OCI-LY1 (cell line): ENCODE data around the gene HDC.

ENCODE experiments used
- H2AFZ ChIP-seq: fragments of 200-600 bp; sonication (generic), shearing (Covaris generic); 2 replicates; pipeline ENCODE4 v1.6.0; 2014; ENCODE audit warnings: antibody characterized with exemption, mild to moderate bottlenecking, low read length
- H3F3A ChIP-seq: fragments of 200-600 bp; sonication (generic), shearing (Covaris generic); 2 replicates; pipeline ENCODE4 v1.6.0; 2014; ENCODE audit warnings: mild to moderate bottlenecking, antibody characterized with exemption, low read length, moderate library complexity; ENCODE audit not compliant: insufficient read depth
- H3K27ac ChIP-seq: fragments of 200-600 bp; sonication (generic); 2 replicates; pipeline ENCODE4 v1.5.1; 2014; ENCODE audit warnings: low read length, mixed run types, mild to moderate bottlenecking, low read depth; ENCODE audit not compliant: poor library complexity, severe bottlenecking
- H3K27me3 ChIP-seq: fragments of 200-600 bp; sonication (generic); 2 replicates; pipeline ENCODE4 v1.6.0; 2014; ENCODE audit warnings: antibody characterized with exemption, mild to moderate bottlenecking, low read length, moderate library complexity; ENCODE audit not compliant: insufficient read depth
- H3K36me3 ChIP-seq: fragments of 200-600 bp; sonication (generic); 2 replicates; pipeline ENCODE4 v1.6.1; 2014; ENCODE audit warnings: mild to moderate bottlenecking, antibody characterized with exemption, low read length, moderate library complexity, mixed read lengths; ENCODE audit not compliant: insufficient read depth
- H3K4me1 ChIP-seq: fragments of 200-600 bp; sonication (generic); 2 replicates; pipeline ENCODE4 v1.5.1; 2014; ENCODE audit warnings: mild to moderate bottlenecking, low read length, moderate library complexity; ENCODE audit not compliant: insufficient read depth, severe bottlenecking
- H3K4me2 ChIP-seq: fragments of 200-600 bp; sonication (generic), shearing (Covaris generic); 2 replicates; pipeline ENCODE4 v1.6.1; 2014; ENCODE audit warnings: low read length
- H3K4me3 ChIP-seq: fragments of 200-600 bp; sonication (generic); 2 replicates; pipeline ENCODE4 v1.5.1; 2014; ENCODE audit warnings: low read length, low read depth, mild to moderate bottlenecking, mixed read lengths; ENCODE audit not compliant: poor library complexity, severe bottlenecking
- H3K79me2 ChIP-seq: fragments of 200-600 bp; shearing (Covaris generic); 2 replicates; pipeline ENCODE4 v1.6.1; 2016; ENCODE audit warnings: mixed run types, low read length, mixed read lengths; ENCODE audit not compliant: insufficient read depth
- H3K9ac ChIP-seq: fragments of 200-600 bp; sonication (generic), shearing (Covaris generic); 2 replicates; pipeline ENCODE4 v1.6.1; 2014; ENCODE audit warnings: mild to moderate bottlenecking, low read length, mixed read lengths
- H3K9me2 ChIP-seq: fragments of 200-600 bp; sonication (generic), shearing (Covaris generic); 2 replicates; pipeline ENCODE4 v1.6.1; 2014; ENCODE audit warnings: low read depth, mild to moderate bottlenecking, low read length, mixed read lengths
- H3K9me3 ChIP-seq: fragments of 200-600 bp; shearing (Covaris generic); 2 replicates; pipeline ENCODE4 v1.6.1; 2014; ENCODE audit warnings: low read length, mixed read lengths
- H4K20me1 ChIP-seq: fragments of 200-600 bp; sonication (generic), shearing (Covaris generic); 2 replicates; pipeline ENCODE4 v1.6.0; 2016; ENCODE audit warnings: mild to moderate bottlenecking, low read length; ENCODE audit not compliant: insufficient read depth
- CTCF ChIP-seq: fragments of 200-600 bp; sonication (generic), shearing (Covaris generic); IDR thresholded peaks from 2 replicates; pipeline ENCODE4 v1.5.1; 2017; ENCODE audit warnings: mild to moderate bottlenecking, antibody characterized with exemption, low read length, moderate library complexity, mixed read lengths
- EZH2 ChIP-seq: fragments of 200-600 bp; sonication (generic), shearing (Covaris generic); IDR thresholded peaks from 2 replicates; pipeline ENCODE4 v1.8.0; 2017; ENCODE audit warnings: borderline replicate concordance, mixed run types, mild to moderate bottlenecking, antibody characterized with exemption, low read length, moderate library complexity, mixed read lengths

The HDC gene

GRCh38 chr15:50295966-50296365, 30.4 kb upstream of the HDC start:
- H3F3A ChIP-seq, result no peaks in the 10 kb centered on the region

GRCh38 chr15:50289749-50290148, 24.2 kb upstream of the HDC start:
- H4K20me1 ChIP-seq, result no peaks in the 10 kb centered on the region
- no peaks in the 10 kb centered on the region for H3F3A ChIP-seq
- no peaks in the 10 kb centered on the region for H3K9me2 ChIP-seq
- H3K4me1 ChIP-seq, result no peaks in the 10 kb centered on the region
- H3K36me3 ChIP-seq, result peaks cover 55% of the 10 kb centered on the region; the same call in 1 of the 2 replicates
- TF ChIP-seq CTCF (no peak), EZH2 (no peak)
- no peaks in the 10 kb centered on the region for H3K79me2 ChIP-seq
- H3K9me3 ChIP-seq, result no peaks in the 10 kb centered on the region
- H3K4me3 ChIP-seq, result no peak overlapping the region
- no peak overlapping the region for H3K4me2 ChIP-seq
- no peaks in the 10 kb centered on the region for H3K27me3 ChIP-seq
- no peak overlapping the region for H3K27ac ChIP-seq
- H2AFZ ChIP-seq, result no peak overlapping the region
- H3K9ac ChIP-seq, result no peak overlapping the region

More at GRCh38 chr15:50295966-50296365, 30.4 kb upstream of the HDC start:
- Histone ChIP-seq H3K27me3 (no peaks in the 10 kb centered on the region), H3K4me2 (no peak overlapping the region), H3K9ac (no peak overlapping the region), H3K79me2 (no peaks in the 10 kb centered on the region), H2AFZ (no peak overlapping the region), H4K20me1 (no peaks in the 10 kb centered on the region), H3K4me3 (no peak overlapping the region), H3K9me3 (no peaks in the 10 kb centered on the region), H3K4me1 (no peaks in the 10 kb centered on the region), H3K9me2 (no peaks in the 10 kb centered on the region), H3K27ac (no peak overlapping the region), H3K36me3 (peaks cover 47% of the 10 kb centered on the region)
- TF ChIP-seq CTCF (no peak), EZH2 (no peak)

GRCh38 chr15:50287324-50288116, 22.0 kb upstream of the HDC start:
- Histone ChIP-seq H2AFZ (no peak overlapping the region), H3K27ac (no peak overlapping the region)

More at GRCh38 chr15:50287324-50288116, 22.0 kb upstream of the HDC start:
- Histone ChIP-seq H3K27me3 (no peaks in the 10 kb centered on the region), H3K9ac (no peak overlapping the region), H3K9me3 (no peaks in the 10 kb centered on the region), H3K4me3 (no peak overlapping the region), H3K36me3 (peaks cover 48% of the 10 kb centered on the region; the same call in 1 of the 2 replicates), H3F3A (no peaks in the 10 kb centered on the region), H4K20me1 (no peaks in the 10 kb centered on the region), H3K4me2 (no peak overlapping the region), H3K9me2 (no peaks in the 10 kb centered on the region), H3K4me1 (no peaks in the 10 kb centered on the region), H3K79me2 (no peaks in the 10 kb centered on the region)
- TF ChIP-seq CTCF (no peak), EZH2 (no peak)
